IMR-90 (cell line): ENCODE data around the gene APOL2.

ENCODE experiments used
- CEBPB ChIP-seq: IDR thresholded peaks from 2 replicates; pipeline ENCODE4 v1.6.1; 2012; ENCODE audit warnings: low read depth, low read length, improper control_type of control experiment
- MXI1 ChIP-seq: IDR thresholded peaks from 2 replicates; pipeline ENCODE4 v1.6.1; 2012; ENCODE audit warnings: low read depth, mild to moderate bottlenecking, low read length, moderate library complexity, borderline replicate concordance
- POLR2A ChIP-seq: IDR thresholded peaks from 2 replicates; pipeline ENCODE4 v1.6.1; 2012; ENCODE audit warnings: mild to moderate bottlenecking, low read depth, low read length
- RAD21 ChIP-seq: IDR thresholded peaks from 2 replicates; pipeline ENCODE4 v1.6.1; 2012; ENCODE audit warnings: low read length, improper control_type of control experiment
- TF ChIP-seq, protein P1 (sequence below): conservative IDR thresholded peaks from 2 replicates; pipeline ENCODE4 v1.5.1; 2012; ENCODE audit warnings: mild to moderate bottlenecking, low read depth, low read length, improper control_type of control experiment

- TF ChIP-seq, protein P1, sequence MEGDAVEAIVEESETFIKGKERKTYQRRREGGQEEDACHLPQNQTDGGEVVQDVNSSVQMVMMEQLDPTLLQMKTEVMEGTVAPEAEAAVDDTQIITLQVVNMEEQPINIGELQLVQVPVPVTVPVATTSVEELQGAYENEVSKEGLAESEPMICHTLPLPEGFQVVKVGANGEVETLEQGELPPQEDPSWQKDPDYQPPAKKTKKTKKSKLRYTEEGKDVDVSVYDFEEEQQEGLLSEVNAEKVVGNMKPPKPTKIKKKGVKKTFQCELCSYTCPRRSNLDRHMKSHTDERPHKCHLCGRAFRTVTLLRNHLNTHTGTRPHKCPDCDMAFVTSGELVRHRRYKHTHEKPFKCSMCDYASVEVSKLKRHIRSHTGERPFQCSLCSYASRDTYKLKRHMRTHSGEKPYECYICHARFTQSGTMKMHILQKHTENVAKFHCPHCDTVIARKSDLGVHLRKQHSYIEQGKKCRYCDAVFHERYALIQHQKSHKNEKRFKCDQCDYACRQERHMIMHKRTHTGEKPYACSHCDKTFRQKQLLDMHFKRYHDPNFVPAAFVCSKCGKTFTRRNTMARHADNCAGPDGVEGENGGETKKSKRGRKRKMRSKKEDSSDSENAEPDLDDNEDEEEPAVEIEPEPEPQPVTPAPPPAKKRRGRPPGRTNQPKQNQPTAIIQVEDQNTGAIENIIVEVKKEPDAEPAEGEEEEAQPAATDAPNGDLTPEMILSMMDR = no peak
- no peak for TF ChIP-seq POLR2A
- TF ChIP-seq RAD21 = no peak
- no peak for TF ChIP-seq CEBPB
- no peak for TF ChIP-seq MXI1
Measured at GRCh38 chr22:36182056-36182455, 57.3 kb downstream of the APOL2 start.
